ENCODE data around the gene CIRBP. TPM values are rescaled to one million over a fixed set of nuclear protein-coding genes. Genes with fewer than 3 reads are reported as not detected.
A peak's percentile ranks its signal among the peaks of the same experiment; 100 is the strongest.

CIRBP gene
- total RNA-seq, 1 experiment from 2014 or later: 136 TPM

GRCh38 chr19:1239796-1240737 lies 29.1 kb upstream of the CIRBP start:
- TF ChIP-seq EZH2 (IDR thresholded peaks at IDR 0.05; ENCODE audit: low read length, unreplicated experiment) (no peak), CTCF (conservative IDR thresholded peaks at IDR 0.05; ENCODE audit: low read depth, low read length) (peak; percentile 61), EZH2phosphoT487 (IDR thresholded peaks at IDR 0.05; ENCODE audit: borderline replicate concordance, low read length) (no peak)
- Histone ChIP-seq H3K4me2 (ENCODE audit: low read length) (peak overlapping the region; percentile 62), H2AFZ (ENCODE audit: low read length) (no peak overlapping the region; the same call in 1 of the 2 replicates), H3K9me2 (replicated peaks; ENCODE audit: low read length) (no peaks in the 10 kb centered on the region), H3K4me1 (ENCODE audit: insufficient read depth, low read length) (peaks cover 24% of the 10 kb centered on the region), H3K9me3 (ENCODE audit: low read length) (no peaks in the 10 kb centered on the region), H3K27me3 (ENCODE audit: low read length) (no peaks in the 10 kb centered on the region), H3K79me2 (ENCODE audit: low read length) (peaks cover 42% of the 10 kb centered on the region), H3K9ac (ENCODE audit: low read length) (no peak overlapping the region), H3F3A (ENCODE audit: low read length, unreplicated experiment) (no peaks in the 10 kb centered on the region), H3K4me3 (ENCODE audit: low read length) (peak overlapping the region; percentile 55), H3K36me3 (ENCODE audit: low read depth, low read length) (no peaks in the 10 kb centered on the region), H3K27ac (ENCODE audit: low read length) (no peak overlapping the region), H4K20me1 (ENCODE audit: low read length) (no peaks in the 10 kb centered on the region)
- ChIA-PET CTCF (no interaction called here), POLR2A (ENCODE audit: unreplicated experiment) (no interaction called here)
- ATAC-seq: peak; percentile 15
- peak; percentile 80 for DNase-seq
- intact Hi-C loops (cut with micrococcal nuclease): no loop called here
- no TSS peak for BruUV-seq (replicated peaks)

- no peak for ATAC-seq
- H3K27me3 ChIP-seq (ENCODE audit: low read length): no peaks in the 10 kb centered on the region
- no TSS peak for BruUV-seq (replicated peaks)
- H3K79me2 ChIP-seq (ENCODE audit: low read length): peaks cover 44% of the 10 kb centered on the region
- TF ChIP-seq EZH2 (IDR thresholded peaks at IDR 0.05; ENCODE audit: low read length, unreplicated experiment): no peak
- no peak for TF ChIP-seq CTCF (conservative IDR thresholded peaks at IDR 0.05; ENCODE audit: low read depth, low read length)
- no peak for TF ChIP-seq EZH2phosphoT487 (IDR thresholded peaks at IDR 0.05; ENCODE audit: borderline replicate concordance, low read length)
- peak overlapping the region; percentile 84 for H3K4me2 ChIP-seq (ENCODE audit: low read length)
- no peaks in the 10 kb centered on the region for H3K9me3 ChIP-seq (ENCODE audit: low read length)
- ChIA-PET CTCF (no interaction called here), POLR2A (ENCODE audit: unreplicated experiment) (no interaction called here)
- peaks cover 28% of the 10 kb centered on the region for H3K4me1 ChIP-seq (ENCODE audit: insufficient read depth, low read length)
- no peaks in the 10 kb centered on the region for H3K36me3 ChIP-seq (ENCODE audit: low read depth, low read length)
- intact Hi-C loops (cut with micrococcal nuclease): no loop called here
- no peaks in the 10 kb centered on the region for H3F3A ChIP-seq (ENCODE audit: low read length, unreplicated experiment)
- H3K9me2 ChIP-seq (replicated peaks; ENCODE audit: low read length): no peaks in the 10 kb centered on the region
- 0 out of 2 replicates have a peak overlapping the region, but pooled peaks have one; percentile 15 for H3K9ac ChIP-seq (ENCODE audit: low read length)
- peak overlapping the region; percentile 86 for H3K4me3 ChIP-seq (ENCODE audit: low read length)
- H4K20me1 ChIP-seq (ENCODE audit: low read length): no peaks in the 10 kb centered on the region
- H2AFZ ChIP-seq (ENCODE audit: low read length): peak overlapping the region; percentile 63
- DNase-seq: no peak
- no peak overlapping the region for H3K27ac ChIP-seq (ENCODE audit: low read length)
These were observed 28.2 kb upstream of the CIRBP start for GRCh38 chr19:1240925-1241324.
